Motor neuron (in vitro differentiated cells): ENCODE data around the gene KRTAP16-1. TPM values are rescaled to one million over a fixed set of nuclear protein-coding genes. Genes with fewer than 3 reads are reported as not detected.
A peak's percentile ranks its signal among the peaks of the same experiment; 100 is the strongest.

Source experiments
- ATAC-seq, 8 experiments: fragments of 200-7000 bp; cut with Tn5 transposase; replicated peaks in 6 of 8; 2 replicates each; pipeline ENCODE4 v1.8.0; 2021; ENCODE audit warnings: mild to moderate bottlenecking in 8 of 8, moderate library complexity in 8 of 8
- H3K27ac ChIP-seq, 2 donors: fragments of 250-450 bp; sonication (Bioruptor Pico); 2 replicates each; pipeline ENCODE4 v1.9.0; 2021; ENCODE audit warnings: antibody characterized with exemption in 2 of 2, mild to moderate bottlenecking in 2 of 2, moderate library complexity in 1 of 2
- H3K4me1 ChIP-seq, 2 donors: fragments of 250-450 bp; sonication (Bioruptor Pico); replicated peaks in 1 of 2; 2 replicates each; pipeline ENCODE4 v1.6.1; 2021; ENCODE audit warnings: antibody characterized with exemption in 2 of 2, mild to moderate bottlenecking in 2 of 2, moderate library complexity in 1 of 2
- H3K4me3 ChIP-seq, 5 donors: fragments of 250-450 bp; sonication (Bioruptor Pico); 2 replicates each; pipeline ENCODE4 v1.9.0; 2021; ENCODE audit warnings: antibody characterized with exemption in 5 of 5, mild to moderate bottlenecking in 5 of 5, moderate library complexity in 4 of 5
- WGBS, 10 experiments: fragments of 450-650 bp; shearing (Covaris generic); methylation state at CpG; one replicate each; pipeline ENCODE4 v1.0.0; 2022; 5-methylcytosine and 5-hydroxymethylcytosine counted together
- in situ Hi-C, 9 experiments: fragments of 400-800 bp; cut with MboI; loops; one replicate each; pipeline ENCODE4 v1.15.0; 2021; ENCODE audit warnings: low sequenced_read_pairs in 9 of 9, low pct_unique_long_range_greater_than_20kb in 2 of 9; ENCODE audit not compliant: unreplicated experiment in 9 of 9
- total RNA-seq, 8 experiments: library from RNA; unstranded; fragments of 300-600 nt; gene quantifications; 2 replicates each; pipeline versions ENCODE4 v1.2.3 to v1.2.4, GENCODE V29; 2022

The KRTAP16-1 gene
- total RNA-seq, 8 experiments from 2014 or later: 0.17 to 1.00 (median 0.27) TPM; not detected in 4

GRCh38 chr17:41326173-41327145 is 17.4 kb upstream of the KRTAP16-1 start:
- ATAC-seq: no peak
- in situ Hi-C loops: loop anchor here in 2 of 9 experiments (10.0 to 25.0 kb wide), 3 partner anchors 186 to 422 kb away; partner anchors contain the start of genes KRT13 (in 1 of the 2) and KRT15 (in 1 of the 2)
- H3K27ac ChIP-seq: no peak overlapping the region
- 70 to 81% methylated on average over 2 to 5 of the region's 18 CpGs; no CpG with 5 or more reads in 8 of the 10 experiments for WGBS, 10 experiments
- no peak overlapping the region for H3K4me3 ChIP-seq
- H3K4me1 ChIP-seq: no peaks in the 10 kb centered on the region

GRCh38 chr17:41325611-41326010 is 16.5 kb upstream of the KRTAP16-1 start:
- in situ Hi-C loops: loop anchor here in 2 of 9 experiments (10.0 to 25.0 kb wide), 3 partner anchors 187 to 421 kb away; partner anchors contain the start of genes KRT13 (in 1 of the 2) and KRT15 (in 1 of the 2)
- Histone ChIP-seq H3K27ac (no peak overlapping the region), H3K4me3 (no peak overlapping the region), H3K4me1 (no peaks in the 10 kb centered on the region)
- no peak for ATAC-seq
- no CpG with 5 or more reads among the region's 6 CpGs for whole genome bisulfite sequencing, 10 experiments

GRCh38 chr17:41325126-41325525 is 16.0 kb upstream of the KRTAP16-1 start:
- WGBS, 10 experiments: 80% methylated on average over 1 of the region's 10 CpGs; no CpG with 5 or more reads in 9 of the 10 experiments
- no peak for ATAC-seq
- H3K27ac ChIP-seq: no peak overlapping the region
- no peak overlapping the region for H3K4me3 ChIP-seq
- H3K4me1 ChIP-seq: no peaks in the 10 kb centered on the region
- in situ Hi-C loops: loop anchor here in 2 of 9 experiments (10.0 to 25.0 kb wide), 3 partner anchors 187 to 420 kb away; partner anchors contain the start of genes KRT13 (in 1 of the 2) and KRT15 (in 1 of the 2)

GRCh38 chr17:41324180-41325075 is 15.3 kb upstream of the KRTAP16-1 start:
- Histone ChIP-seq H3K27ac (no peak overlapping the region), H3K4me3 (no peak overlapping the region), H3K4me1 (no peaks in the 10 kb centered on the region)
- 40 to 100% (median 72%) methylated on average over 1 to 7 of the region's 16 CpGs; no CpG with 5 or more reads in 4 of the 10 experiments for WGBS, 10 experiments
- in situ Hi-C loops: loop anchor here in 3 of 9 experiments (10.0 to 25.0 kb wide), 4 partner anchors 188 to 420 kb away; partner anchors contain the start of genes KRT13 (in 1 of the 3) and KRT15 (in 1 of the 3)
- ATAC-seq: peak in 1 of 8 experiments; percentile 36

- in situ Hi-C loops: loop anchor here in 3 of 9 experiments (10.0 to 25.0 kb wide), 3 partner anchors 408 to 418 kb away; no protein-coding TSS in a partner anchor
Measured at GRCh38 chr17:41322903-41323895, 14.1 kb upstream of the KRTAP16-1 start.

GRCh38 chr17:41322094-41322902 is 13.2 kb upstream of the KRTAP16-1 start:
- Histone ChIP-seq H3K27ac (no peak overlapping the region), H3K4me1 (no peaks in the 10 kb centered on the region), H3K4me3 (no peak overlapping the region)
- 0 to 100% (median 50%) methylated on average over 1 to 5 of the region's 5 CpGs for WGBS, 10 experiments
- peak in 4 of 8 experiments; percentile 46 to 83 (median 68) for ATAC-seq
- in situ Hi-C loops: loop anchor here in 3 of 9 experiments (10.0 to 25.0 kb wide), 3 partner anchors 407 to 417 kb away; no protein-coding TSS in a partner anchor

More at GRCh38 chr17:41322903-41323895, 14.1 kb upstream of the KRTAP16-1 start:
- no peaks in the 10 kb centered on the region for H3K4me1 ChIP-seq
- 40 to 100% (median 67%) methylated on average over 1 to 6 of the region's 11 CpGs; no CpG with 5 or more reads in 3 of the 10 experiments for WGBS, 10 experiments
- no peak overlapping the region for H3K4me3 ChIP-seq
- H3K27ac ChIP-seq: no peak overlapping the region
- ATAC-seq: no peak

GRCh38 chr17:41318231-41318630 is 9.1 kb upstream of the KRTAP16-1 start:
- 20 to 83% (median 40%) methylated on average over 1 to 2 of the region's 2 CpGs; no CpG with 5 or more reads in 7 of the 10 experiments for WGBS, 10 experiments
- in situ Hi-C loops: loop anchor here in 1 of 9 experiments (25.0 kb wide), 1 partner anchor 406 kb away; no protein-coding TSS in a partner anchor

GRCh38 chr17:41315814-41316445 is 6.8 kb upstream of the KRTAP16-1 start:
- WGBS, 10 experiments: 0 to 89% (median 76%) methylated on average over 1 to 12 of the region's 17 CpGs
- in situ Hi-C loops: loop anchor here in 1 of 9 experiments (25.0 kb wide), 1 partner anchor 404 kb away; no protein-coding TSS in a partner anchor
- H3K27ac ChIP-seq: no peak overlapping the region
- no peak for ATAC-seq
- H3K4me3 ChIP-seq: no peak overlapping the region
- no peaks in the 10 kb centered on the region for H3K4me1 ChIP-seq

More at GRCh38 chr17:41318231-41318630, 9.1 kb upstream of the KRTAP16-1 start:
- ATAC-seq: peak in 3 of 8 experiments; percentile 46 to 81 (median 77)
- Histone ChIP-seq H3K4me3 (no peak overlapping the region), H3K27ac (no peak overlapping the region), H3K4me1 (no peaks in the 10 kb centered on the region)

GRCh38 chr17:41315204-41315794 is 6.2 kb upstream of the KRTAP16-1 start, which contains the start of gene KRTAP17-1:
Gene KRTAP17-1 (minus strand): TSS chr17:41315710. CDS start chr17:41315650, 60 bp downstream.
- in situ Hi-C loops: loop anchor here in 1 of 9 experiments (25.0 kb wide), 1 partner anchor 403 kb away; no protein-coding TSS in a partner anchor
- no peaks in the 10 kb centered on the region for H3K4me1 ChIP-seq
- WGBS, 10 experiments: 0 to 100% (median 80%) methylated on average over 1 to 11 of the region's 24 CpGs; no CpG with 5 or more reads in 3 of the 10 experiments
- ATAC-seq: no peak
- H3K27ac ChIP-seq: no peak within 1 kb of the TSS
- H3K4me3 ChIP-seq: no peak within 1 kb of the TSS

GRCh38 chr17:41311111-41311510 is 2.0 kb upstream of the KRTAP16-1 start:
- Histone ChIP-seq H3K4me3 (no peak overlapping the region), H3K4me1 (no peaks in the 10 kb centered on the region), H3K27ac (no peak overlapping the region)
- ATAC-seq: no peak
- in situ Hi-C loops: loop anchor here in 1 of 9 experiments (25.0 kb wide), 1 partner anchor 399 kb away; no protein-coding TSS in a partner anchor
- 38 to 60% methylated on average over 1 of the region's 1 CpG; no CpG with 5 or more reads in 8 of the 10 experiments for WGBS, 10 experiments
